ENCODE data around the gene PLEKHG4.

DNA sequence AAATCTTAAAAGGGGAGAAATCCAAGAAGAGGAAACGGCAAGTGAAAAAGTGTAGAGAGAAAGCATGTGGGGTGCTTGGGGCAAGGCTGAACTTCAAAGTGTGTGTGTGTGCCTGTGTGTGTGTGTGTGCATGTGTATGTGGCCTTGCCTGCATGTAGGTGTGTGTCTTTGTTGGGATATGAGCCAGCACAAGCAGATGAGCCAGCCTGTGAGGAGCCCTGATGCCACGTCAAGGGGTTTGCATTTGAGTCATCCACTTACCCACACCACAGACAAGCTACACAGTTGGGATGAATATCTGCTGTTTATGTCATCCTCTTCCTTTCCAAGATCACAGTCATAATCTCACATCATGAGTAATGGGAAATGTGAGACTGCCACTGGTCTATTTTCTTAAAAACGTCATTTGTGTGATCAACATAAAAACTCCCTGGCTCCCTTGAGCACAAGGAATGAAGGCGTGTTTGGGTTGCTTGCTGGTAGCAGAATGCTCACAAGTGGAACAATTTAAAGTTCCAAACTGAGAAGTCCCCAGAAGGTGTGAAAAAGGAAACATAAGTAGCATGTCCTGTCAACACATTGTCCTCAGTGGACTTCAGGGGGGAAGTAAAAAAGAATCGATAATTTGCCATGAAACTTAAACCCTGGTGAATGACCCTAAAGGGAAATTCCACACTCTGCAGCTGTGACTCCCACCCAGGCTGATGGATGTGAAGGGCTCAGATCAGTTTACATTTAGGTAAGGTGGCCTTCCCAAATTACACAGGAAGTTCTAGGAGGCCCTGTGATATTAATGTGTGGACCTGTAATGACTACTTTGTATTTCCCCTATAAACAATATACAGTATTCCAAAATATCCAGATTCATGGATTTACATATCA, 32.5 kb downstream of the PLEKHG4 start:
- TF ChIP-seq CTCF (IDR thresholded peaks at IDR 0.05) (no peak), POLR2A (IDR thresholded peaks at IDR 0.05) (no peak)

Data from sigmoid colon (tissue), 3 donors.